Stimulated activated effector memory CD8-positive, alpha-beta T cell treated with anti-CD3 and anti-CD28 coated beads, Interleukin-12 subunit alpha, Interleukin-12 subunit beta, amount 100 ng/mL, for 72 hours (primary cell): Measurements from ENCODE around the gene LMOD1.

Source experiments
- ATAC-seq: fragments of 150-1000 bp; cut with Tn5 transposase; 2 replicates; pipeline ENCODE4 v1.10.0; 2021
- DNase-seq, 2 donors: peaks; one replicate each; pipeline ENCODE4 v3.0.0; 2021 to 2022; ENCODE audit warnings: low spot score in 2 of 2
- H3K27ac Mint-ChIP-seq: one replicate; pipeline ENCODE4 v1.8.0; 2022; ENCODE audit warnings: mild to moderate bottlenecking, mixed read lengths
- H3K36me3 Mint-ChIP-seq: one replicate; pipeline ENCODE4 v1.8.0; 2022; ENCODE audit warnings: mild to moderate bottlenecking, mixed read lengths
- H3K4me1 Mint-ChIP-seq: one replicate; pipeline ENCODE4 v1.8.0; 2022; ENCODE audit warnings: mixed read lengths
- H3K4me3 Mint-ChIP-seq: one replicate; pipeline ENCODE4 v1.8.0; 2022; ENCODE audit warnings: mild to moderate bottlenecking, mixed read lengths
- H3K9me3 Mint-ChIP-seq: one replicate; pipeline ENCODE4 v1.8.0; 2022; ENCODE audit warnings: mixed read lengths

LMOD1 gene

DNA sequence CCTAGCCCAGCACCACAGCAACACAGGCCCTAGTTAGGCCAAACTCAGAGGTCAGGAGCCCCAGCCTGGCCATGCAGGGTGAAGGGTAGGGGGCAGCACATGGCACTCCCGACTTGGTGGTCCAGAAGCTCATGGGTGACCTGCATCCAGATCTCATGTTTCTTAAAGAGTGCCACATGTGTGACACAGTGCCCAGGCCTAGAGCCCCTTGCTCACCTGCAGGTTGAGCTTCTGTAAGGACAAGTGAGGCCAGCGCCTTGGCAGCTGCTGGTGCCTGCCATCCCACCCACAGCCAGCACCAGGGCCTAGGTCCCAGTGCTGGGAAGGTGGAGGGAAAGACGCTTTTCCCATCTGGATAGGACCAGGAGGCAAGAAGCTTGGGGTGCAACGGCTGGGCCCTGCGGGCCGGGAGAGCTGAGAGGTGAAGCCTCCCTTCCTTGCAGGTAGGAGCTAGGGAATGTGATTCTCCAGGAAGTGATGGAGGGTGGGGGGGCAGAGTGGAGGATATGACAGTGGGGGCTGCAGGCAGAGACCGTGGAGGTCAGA lies 51.2 kb downstream of the LMOD1 start:
- Mint-ChIP-seq H3K27ac (no peak overlapping the region), H3K4me3 (no peak overlapping the region), H3K9me3 (no peaks in the 10 kb centered on the region), H3K36me3 (no peaks in the 10 kb centered on the region), H3K4me1 (peaks cover 6% of the 10 kb centered on the region)
- DNase-seq (no peak), ATAC-seq (no peak)

DNA sequence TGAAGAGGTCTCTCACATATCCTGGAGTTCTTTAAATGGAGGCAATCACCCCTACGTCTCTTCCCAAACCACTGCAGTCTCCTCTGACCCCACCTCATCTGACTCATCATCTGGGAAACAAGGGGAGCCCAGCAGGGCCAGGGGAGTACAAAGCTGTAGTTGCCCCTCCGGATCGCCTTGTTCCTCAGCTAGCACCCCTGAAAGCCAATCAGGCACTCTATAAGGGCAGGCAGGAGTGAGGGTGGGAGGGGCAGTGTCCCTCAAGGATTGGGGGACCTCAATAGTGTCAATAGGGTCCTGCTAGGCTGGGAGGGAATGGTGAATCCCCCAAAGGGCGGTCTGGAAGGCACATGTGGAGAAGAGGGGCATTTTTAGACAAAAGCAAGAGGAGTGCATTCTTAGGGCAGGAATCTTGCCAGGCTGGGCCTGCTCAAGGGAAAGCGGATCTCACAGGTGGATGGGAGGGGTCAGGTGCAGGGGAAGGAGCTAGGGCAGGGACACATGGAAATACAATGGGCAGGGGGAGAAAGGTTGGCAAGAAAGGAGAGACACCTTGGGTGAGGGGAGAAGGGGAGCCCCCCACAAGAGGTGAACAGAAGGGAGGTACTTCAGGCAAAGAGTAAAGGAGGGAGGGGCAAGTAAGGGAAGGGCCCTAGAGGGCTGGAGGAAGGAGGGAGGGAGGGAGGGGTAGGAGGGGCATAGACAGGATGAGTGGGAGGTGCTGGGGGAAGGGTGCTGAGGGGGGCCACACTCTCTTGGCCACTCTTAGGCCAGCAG lies 51.8 kb downstream of the LMOD1 start:
- Mint-ChIP-seq H3K27ac (no peak overlapping the region), H3K4me1 (peaks cover 10% of the 10 kb centered on the region), H3K36me3 (no peaks in the 10 kb centered on the region), H3K4me3 (no peak overlapping the region), H3K9me3 (no peaks in the 10 kb centered on the region)
- DNase-seq = no peak
- ATAC-seq = no peak

DNA sequence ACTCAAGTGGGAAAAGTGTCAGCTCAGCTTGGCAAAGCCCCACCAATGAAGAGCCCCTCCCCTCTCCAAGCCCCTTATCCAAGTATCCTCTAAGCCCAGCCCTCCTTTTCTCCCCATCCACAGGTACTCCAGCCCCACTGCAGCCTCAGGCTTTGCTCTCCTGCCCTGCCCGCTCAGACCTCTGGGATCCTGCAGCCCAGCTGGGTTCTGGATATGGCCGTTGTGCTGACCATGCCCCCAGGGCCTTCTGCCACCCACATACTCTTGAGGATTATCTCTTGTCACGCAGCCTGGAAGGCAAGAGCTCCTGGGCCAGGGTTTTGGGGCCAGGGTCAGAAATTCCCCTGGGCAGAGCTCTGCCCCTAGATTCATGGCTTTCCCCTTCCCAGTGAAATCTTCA lies 52.9 kb downstream of the LMOD1 start:
- Mint-ChIP-seq H3K27ac (peak overlapping the region; percentile 17), H3K4me1 (peaks cover 12% of the 10 kb centered on the region), H3K9me3 (no peaks in the 10 kb centered on the region), H3K36me3 (no peaks in the 10 kb centered on the region), H3K4me3 (no peak overlapping the region)
- no peak for DNase-seq
- ATAC-seq = no peak

DNA sequence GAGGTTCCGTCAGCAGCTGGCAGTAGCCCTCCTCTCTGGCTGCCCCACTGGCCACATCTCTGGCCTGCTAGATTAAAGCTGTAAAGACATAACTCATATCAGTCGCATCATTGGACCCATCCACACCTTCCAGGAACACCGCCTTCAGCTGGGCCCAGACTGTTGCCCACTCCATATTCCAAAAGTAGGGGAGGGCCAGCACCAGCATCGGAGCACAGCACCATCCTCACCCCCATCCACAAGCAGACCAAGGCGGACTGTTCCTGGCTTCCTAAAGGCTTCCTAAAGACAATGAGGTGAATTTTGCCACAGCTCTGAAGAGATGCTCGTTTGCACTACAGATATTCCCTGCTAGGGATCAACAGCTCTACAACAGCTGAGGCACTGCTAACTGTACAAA lies 54.1 kb downstream of the LMOD1 start:
- no peaks in the 10 kb centered on the region for H3K9me3 Mint-ChIP-seq
- peaks cover 12% of the 10 kb centered on the region for H3K4me1 Mint-ChIP-seq
- H3K36me3 Mint-ChIP-seq = no peaks in the 10 kb centered on the region
- H3K4me3 Mint-ChIP-seq = no peak overlapping the region
- DNase-seq = no peak
- H3K27ac Mint-ChIP-seq = no peak overlapping the region
- ATAC-seq = no peak

DNA sequence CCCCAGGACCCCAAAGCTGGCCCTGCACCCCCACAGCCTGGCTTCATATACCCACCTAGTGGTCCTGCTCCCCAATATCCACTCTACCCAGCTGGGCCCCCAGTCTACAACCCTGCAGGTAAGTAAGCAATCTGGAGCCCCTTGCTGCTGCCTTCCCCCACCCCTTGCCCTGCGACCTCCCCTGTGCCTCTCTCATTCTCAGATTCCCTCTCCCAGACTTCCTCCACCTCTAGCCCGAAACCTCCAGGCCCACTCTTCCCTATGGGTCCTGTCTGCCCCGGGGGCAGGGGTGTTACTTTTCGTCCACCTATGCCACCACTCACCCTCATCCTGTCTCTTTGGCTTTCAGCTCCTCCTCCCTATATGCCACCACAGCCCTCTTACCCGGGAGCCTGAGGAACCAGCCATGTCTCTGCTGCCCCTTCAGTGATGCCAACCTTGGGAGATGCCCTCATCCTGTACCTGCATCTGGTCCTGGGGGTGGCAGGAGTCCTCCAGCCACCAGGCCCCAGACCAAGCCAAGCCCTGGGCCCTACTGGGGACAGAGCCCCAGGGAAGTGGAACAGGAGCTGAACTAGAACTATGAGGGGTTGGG lies 54.8 kb downstream of the LMOD1 start:
- Mint-ChIP-seq H3K4me1 (peaks cover 12% of the 10 kb centered on the region), H3K27ac (no peak overlapping the region), H3K4me3 (no peak overlapping the region), H3K36me3 (no peaks in the 10 kb centered on the region), H3K9me3 (no peaks in the 10 kb centered on the region)
- DNase-seq = no peak
- no peak for ATAC-seq

DNA sequence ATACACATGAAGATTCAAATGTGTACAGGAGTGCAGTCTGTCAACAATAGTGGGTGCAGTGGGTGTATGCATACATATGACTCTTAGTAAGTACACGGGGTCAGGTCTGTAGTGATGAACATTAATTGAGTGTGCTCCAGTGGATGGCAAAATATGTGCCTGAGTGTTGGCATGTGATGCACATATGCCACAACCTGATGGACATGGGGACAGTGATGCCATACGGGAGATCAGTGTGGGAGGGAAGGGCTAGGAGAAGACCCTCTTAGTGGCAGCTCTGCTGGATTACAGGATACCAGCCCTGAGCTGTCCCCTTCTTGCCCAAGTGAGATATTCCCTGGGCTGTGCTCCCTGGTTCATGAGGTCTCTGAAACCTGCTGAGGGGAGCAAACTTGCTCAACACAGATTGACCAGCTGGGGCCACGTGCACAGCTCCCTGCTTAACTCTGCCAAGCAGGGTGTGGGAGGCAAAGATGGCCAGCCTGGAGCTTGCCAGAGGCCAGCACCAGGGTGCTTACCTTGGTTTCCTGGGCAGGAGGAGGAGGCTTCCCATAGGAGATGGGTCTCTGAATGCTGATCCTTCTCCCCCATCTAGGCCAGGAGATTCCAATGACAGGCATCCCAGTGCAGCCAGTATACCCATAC lies 55.4 kb downstream of the LMOD1 start:
- no peak overlapping the region for H3K4me3 Mint-ChIP-seq
- H3K36me3 Mint-ChIP-seq = no peaks in the 10 kb centered on the region
- no peak overlapping the region for H3K27ac Mint-ChIP-seq
- H3K4me1 Mint-ChIP-seq = peaks cover 8% of the 10 kb centered on the region
- no peak for ATAC-seq
- DNase-seq = no peak
- no peaks in the 10 kb centered on the region for H3K9me3 Mint-ChIP-seq

DNA sequence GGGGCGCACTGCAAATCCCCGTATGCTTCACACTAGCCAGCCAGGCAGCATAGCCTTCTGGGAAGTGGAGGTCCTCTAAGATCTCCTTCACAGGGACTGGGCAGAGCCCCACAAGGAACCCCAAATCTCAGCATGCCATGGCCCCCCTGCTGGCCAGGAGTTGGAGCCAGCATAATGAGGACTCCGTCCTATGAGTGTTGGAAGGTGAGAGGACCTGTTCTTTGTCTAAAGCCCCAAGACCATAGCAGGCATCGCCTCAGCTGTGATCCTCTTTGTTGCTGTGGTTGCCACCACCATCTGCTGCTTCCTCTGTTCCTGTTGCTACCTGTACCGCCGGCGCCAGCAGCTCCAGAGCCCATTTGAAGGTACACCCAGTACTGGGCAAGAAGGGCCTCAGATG lies 56.1 kb downstream of the LMOD1 start:
- no peaks in the 10 kb centered on the region for H3K9me3 Mint-ChIP-seq
- H3K4me3 Mint-ChIP-seq = no peak overlapping the region
- H3K4me1 Mint-ChIP-seq = peaks cover 6% of the 10 kb centered on the region
- H3K36me3 Mint-ChIP-seq = no peaks in the 10 kb centered on the region
- no peak for DNase-seq
- ATAC-seq = no peak
- no peak overlapping the region for H3K27ac Mint-ChIP-seq

DNA sequence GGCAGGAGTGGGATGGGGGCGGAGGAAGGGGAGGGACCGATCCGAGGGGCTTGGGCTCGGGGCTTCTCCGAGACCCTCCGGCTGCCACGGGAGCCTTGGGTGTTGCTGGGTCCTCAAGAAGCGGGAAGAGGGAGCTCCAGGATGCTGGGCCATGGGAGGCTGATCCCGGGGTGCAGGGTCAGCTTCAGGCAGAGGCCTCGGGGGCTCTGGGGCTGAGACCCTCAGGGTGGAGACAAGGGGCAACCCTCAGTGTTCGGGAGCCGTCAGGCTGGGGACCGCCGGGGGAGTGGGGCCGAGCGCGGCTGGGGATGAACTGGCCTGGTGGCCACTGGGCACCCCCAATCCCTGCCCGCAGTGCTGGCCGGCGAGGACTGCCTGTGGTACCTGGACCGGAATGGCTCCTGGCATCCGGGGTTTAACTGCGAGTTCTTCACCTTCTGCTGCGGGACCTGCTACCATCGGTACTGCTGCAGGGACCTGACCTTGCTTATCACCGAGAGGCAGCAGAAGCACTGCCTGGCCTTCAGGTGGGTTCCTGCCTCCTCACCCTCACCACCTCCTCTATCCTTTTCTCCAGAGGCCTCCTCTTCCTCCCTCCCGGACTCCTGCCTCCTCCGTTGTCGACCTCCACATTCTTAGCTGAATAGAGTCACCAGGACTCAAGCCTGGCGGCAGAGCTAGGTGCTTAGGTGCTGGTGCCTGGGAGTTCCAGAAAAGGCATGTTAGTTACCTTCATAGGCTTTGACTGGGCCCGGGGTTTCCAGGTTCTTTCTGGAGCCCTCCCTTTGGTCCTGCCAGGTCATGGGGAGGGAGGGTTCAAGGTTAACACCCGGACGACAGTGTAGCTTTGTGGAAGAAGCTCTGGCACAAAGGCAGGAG lies 57.0 kb downstream of the LMOD1 start:
- H3K4me1 Mint-ChIP-seq = peaks cover 6% of the 10 kb centered on the region
- no peak overlapping the region for H3K27ac Mint-ChIP-seq
- ATAC-seq (no peak), DNase-seq (no peak)
- H3K36me3 Mint-ChIP-seq = no peaks in the 10 kb centered on the region
- peak overlapping the region; percentile 63 for H3K4me3 Mint-ChIP-seq
- H3K9me3 Mint-ChIP-seq = no peaks in the 10 kb centered on the region

DNA sequence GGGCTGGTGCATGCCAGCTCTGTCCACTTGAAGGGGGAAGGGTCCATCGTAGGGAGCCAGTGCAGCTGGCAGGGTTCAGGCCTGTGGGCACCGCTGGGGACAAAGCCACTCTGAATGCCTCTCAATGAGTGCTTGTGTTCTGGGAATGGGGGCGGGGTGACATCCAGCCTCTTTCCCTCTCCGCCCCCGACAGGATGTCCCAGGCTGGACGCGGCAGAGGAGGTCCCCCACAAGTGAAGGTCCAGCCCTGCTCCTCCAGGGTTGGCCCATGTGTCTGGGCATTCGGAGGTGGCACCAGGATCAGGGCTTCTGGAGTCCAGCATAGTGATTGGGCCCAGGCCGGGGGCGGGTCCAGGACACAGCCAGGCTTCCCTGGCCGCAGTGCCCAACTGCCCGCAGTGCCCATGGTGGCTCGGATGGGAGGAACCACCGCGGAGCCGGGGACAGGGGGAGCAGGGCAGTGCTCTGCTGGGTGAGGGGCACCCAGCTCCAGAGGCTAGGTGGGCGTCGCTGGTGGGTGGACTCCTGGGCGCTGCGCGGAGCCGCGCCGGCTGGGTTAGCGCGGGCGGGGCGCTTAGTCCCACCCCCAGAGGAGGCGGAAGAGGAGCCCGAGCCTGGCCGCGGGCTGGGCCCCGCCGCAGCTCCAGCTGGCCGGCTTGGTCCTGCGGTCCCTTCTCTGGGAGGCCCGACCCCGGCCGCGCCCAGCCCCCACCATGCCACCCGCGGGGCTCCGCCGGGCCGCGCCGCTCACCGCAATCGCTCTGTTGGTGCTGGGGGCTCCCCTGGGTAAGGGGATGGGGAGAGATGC lies 57.9 kb downstream of the LMOD1 start, which contains the start of gene SHISA4:
Gene SHISA4, plus strand, starts transcription at position 617 of the 808 bp plus-strand sequence. Its CDS starts 97 bp downstream, at position 714.
- ATAC-seq = peak; percentile 68
- H3K27ac Mint-ChIP-seq = no peak within 1 kb of the TSS
- H3K9me3 Mint-ChIP-seq = no peaks in the 10 kb centered on the region
- H3K4me1 Mint-ChIP-seq = peaks cover 6% of the 10 kb centered on the region
- no peaks in the 10 kb centered on the region for H3K36me3 Mint-ChIP-seq
- peak within 1 kb of the TSS; percentile 63 for H3K4me3 Mint-ChIP-seq
- DNase-seq = no peak

DNA sequence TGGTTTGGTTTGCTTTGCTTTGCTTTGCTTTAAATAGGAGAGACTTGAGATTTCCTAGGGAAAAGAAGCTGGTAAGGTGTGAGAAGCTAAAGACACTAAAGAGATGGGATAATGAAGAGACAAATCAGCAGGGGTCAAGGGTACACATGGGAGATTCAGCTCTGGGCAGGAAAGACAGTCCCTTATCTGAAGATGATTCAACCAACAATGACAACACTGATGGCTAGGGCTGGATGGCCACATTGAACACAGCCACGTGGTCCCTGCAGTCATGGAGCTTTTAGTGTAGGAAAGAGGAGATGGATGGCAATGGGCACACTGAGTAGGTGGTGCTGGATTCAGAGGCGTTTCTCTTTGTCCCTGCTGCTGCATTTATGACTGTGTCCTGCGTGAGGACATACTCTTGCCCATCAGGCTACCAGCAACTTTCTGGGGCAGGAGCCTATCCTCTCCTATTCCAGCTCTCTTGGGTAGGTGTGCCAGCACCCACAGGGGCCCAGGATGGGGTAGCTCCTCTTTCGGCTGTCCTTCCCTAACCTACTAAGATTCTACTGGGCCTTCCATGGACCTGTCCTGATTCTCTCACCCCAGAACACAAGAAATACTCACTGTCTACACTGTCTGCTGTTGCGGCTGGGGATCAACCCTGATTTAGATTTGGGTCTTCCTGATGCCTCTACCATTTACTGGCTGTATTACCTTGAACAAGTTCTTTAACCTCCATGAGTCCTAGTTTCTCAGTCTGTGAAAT lies 59.1 kb downstream of the LMOD1 start:
- H3K36me3 Mint-ChIP-seq = no peaks in the 10 kb centered on the region
- H3K4me1 Mint-ChIP-seq = peaks cover 6% of the 10 kb centered on the region
- no peaks in the 10 kb centered on the region for H3K9me3 Mint-ChIP-seq
- DNase-seq = no peak
- H3K4me3 Mint-ChIP-seq = no peak overlapping the region
- ATAC-seq = no peak
- H3K27ac Mint-ChIP-seq = no peak overlapping the region

DNA sequence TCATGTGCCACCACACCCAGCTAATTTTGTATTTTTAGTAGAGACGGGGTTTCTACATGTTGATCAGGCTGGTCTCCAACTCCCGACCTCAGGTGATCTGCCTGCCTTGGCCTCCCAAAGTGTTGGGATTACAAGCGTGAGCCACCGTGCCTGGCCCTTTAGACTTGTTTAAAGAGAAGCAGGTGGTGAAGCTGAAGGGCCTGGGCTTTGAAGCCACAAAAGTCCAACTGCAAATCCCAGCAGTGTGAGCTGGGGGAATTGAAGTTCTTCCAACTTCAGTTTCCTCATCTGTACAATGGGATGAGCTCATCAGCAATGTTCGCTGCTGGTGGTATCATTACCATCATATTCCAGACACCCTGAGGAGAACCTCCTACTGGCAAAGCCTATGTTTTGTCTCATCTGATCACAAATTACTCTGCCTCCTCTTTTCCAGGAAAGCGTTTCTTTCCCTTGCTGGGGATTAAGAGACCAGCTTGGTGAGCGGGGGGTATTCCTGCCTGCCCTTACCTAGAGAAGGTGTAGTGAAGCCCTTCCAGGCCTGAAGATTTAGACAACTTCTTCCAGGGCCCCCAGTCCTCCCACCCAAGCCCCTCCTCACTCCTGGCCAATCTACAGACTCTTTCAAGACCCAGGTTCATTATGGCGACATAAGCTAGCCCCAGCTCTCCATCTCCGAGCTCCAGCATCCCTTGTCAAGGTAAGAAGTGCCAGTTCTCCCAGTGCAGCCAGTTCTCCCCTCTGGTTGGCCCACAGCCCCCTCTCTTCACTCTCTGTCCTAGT lies 60.1 kb downstream of the LMOD1 start:
- H3K9me3 Mint-ChIP-seq = no peaks in the 10 kb centered on the region
- DNase-seq (no peak), ATAC-seq (no peak)
- H3K27ac Mint-ChIP-seq = no peak overlapping the region
- H3K36me3 Mint-ChIP-seq = no peaks in the 10 kb centered on the region
- peaks cover 6% of the 10 kb centered on the region for H3K4me1 Mint-ChIP-seq
- H3K4me3 Mint-ChIP-seq = no peak overlapping the region

DNA sequence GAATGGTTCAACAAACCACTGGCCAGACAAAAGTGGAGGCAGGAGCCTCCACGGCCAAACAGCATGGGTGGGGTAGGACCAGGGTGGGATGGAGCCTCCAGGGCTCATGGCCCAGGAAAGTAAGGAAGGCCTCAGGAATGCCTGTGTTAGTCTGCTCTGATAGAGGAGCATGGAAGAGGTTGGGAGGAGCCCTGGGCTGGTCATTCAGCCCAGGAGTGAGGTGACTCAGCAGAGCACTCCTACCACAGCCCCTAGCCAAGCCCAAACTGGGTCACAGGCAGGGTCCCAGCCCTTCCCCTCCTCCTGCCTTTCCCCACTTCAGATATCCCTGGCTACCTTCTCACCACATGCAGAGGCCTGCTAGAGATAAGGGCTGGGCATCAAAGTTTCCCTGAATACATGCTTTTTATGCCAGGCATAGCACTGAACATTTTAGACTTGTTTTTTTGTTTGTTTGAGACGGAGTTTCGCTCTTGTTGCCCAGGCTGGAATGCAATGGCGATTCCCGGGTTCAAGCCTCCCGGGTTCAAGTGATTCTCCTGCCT lies 60.7 kb downstream of the LMOD1 start:
- ATAC-seq (no peak), DNase-seq (no peak)
- H3K27ac Mint-ChIP-seq = no peak overlapping the region
- peaks cover 6% of the 10 kb centered on the region for H3K4me1 Mint-ChIP-seq
- no peaks in the 10 kb centered on the region for H3K36me3 Mint-ChIP-seq
- H3K9me3 Mint-ChIP-seq = no peaks in the 10 kb centered on the region
- no peak overlapping the region for H3K4me3 Mint-ChIP-seq

DNA sequence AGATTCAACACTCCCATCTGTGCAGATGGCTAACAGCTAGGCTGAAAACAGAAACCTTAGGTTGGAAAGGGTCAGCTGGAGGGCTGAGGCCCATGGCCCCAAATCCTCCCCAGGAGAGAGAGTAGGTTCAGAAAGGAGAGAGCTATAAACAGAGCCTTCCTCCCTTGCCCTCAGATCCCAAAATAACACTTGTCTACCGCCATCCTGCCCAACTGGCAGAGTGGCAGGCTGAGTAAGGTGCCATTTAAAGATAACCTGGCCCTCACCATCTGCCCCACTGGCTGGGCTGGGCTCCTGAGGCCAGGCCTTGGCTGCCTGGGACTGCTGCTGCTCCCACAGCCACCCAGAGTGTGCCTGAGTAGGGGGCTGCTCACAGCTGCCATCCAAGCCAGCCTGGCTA lies 61.9 kb downstream of the LMOD1 start:
- no peak overlapping the region for H3K4me3 Mint-ChIP-seq
- H3K9me3 Mint-ChIP-seq = no peaks in the 10 kb centered on the region
- ATAC-seq (no peak), DNase-seq (no peak)
- H3K36me3 Mint-ChIP-seq = no peaks in the 10 kb centered on the region
- no peak overlapping the region for H3K27ac Mint-ChIP-seq
- peaks cover 2% of the 10 kb centered on the region for H3K4me1 Mint-ChIP-seq
